HCT116 (cell line): ENCODE results near the gene RTTN. TPM values are rescaled to one million over a fixed set of nuclear protein-coding genes. Genes with fewer than 3 reads are reported as not detected.

Experiments used
- ATAC-seq: fragments of 200-7000 bp; cut with Tn5 transposase; 2 replicates; pipeline ENCODE4 v1.9.1; 2020; ENCODE audit warnings: mild to moderate bottlenecking, moderate library complexity
- BruUV-seq: library from RNA; stranded (reverse); fragments of 400-500 nt; replicated peaks from 2 replicates; lab custom pipeline; 2021; lab: Mats Ljungman, UMichigan
- CTCF ChIA-PET: fragments of 300-600 bp; sonication (Branson Sonifier 250); formaldehyde crosslinking; loops from one replicate; lab custom pipeline; 2021; ENCODE audit warnings: antibody characterized with exemption; lab: Charles Lee
- POLR2A ChIA-PET: fragments of 300-600, 350-600 bp; sonication (Branson Sonifier 250); formaldehyde crosslinking; loops from one replicate; lab custom pipeline; 2021; ENCODE audit warnings: antibody characterized with exemption; lab: Charles Lee
- RAD21 ChIA-PET, 2 experiments: fragments of 300-600 bp; sonication (Branson Sonifier 250); formaldehyde crosslinking; loops; one replicate each; lab custom pipeline; 2023; ENCODE audit warnings: low total read pairs in 2 of 2; ENCODE audit not compliant: uncharacterized antibody in 2 of 2, unreplicated experiment in 2 of 2, low non-redundant PET in 1 of 2; lab: Charles Lee
- DNase-seq: peaks from one replicate; pipeline ENCODE4 v3.0.0-alpha.2; 2010; ENCODE audit warnings: low read depth, low spot score
- H2AFZ ChIP-seq: fragments of 200-600 bp; shearing (Covaris generic), sonication (generic); 2 replicates; pipeline ENCODE4 v1.6.1; 2017; ENCODE audit warnings: low read depth, mixed run types, mixed read lengths, antibody characterized with exemption, low read length; ENCODE audit not compliant: poor library complexity, severe bottlenecking
- H3K27ac ChIP-seq: 2 replicates; pipeline ENCODE4 v1.5.1; 2012; ENCODE audit warnings: low read depth, low read length
- H3K27me3 ChIP-seq: fragments of 200-600 bp; sonication (generic); 2 replicates; pipeline ENCODE4 v1.6.1; 2016; ENCODE audit warnings: mixed run types, low read length, mixed read lengths; ENCODE audit not compliant: insufficient read depth
- H3K36me3 ChIP-seq, 2 experiments: fragments of 200-500 bp in 1 of 2; fragments of 200-600 bp in 1 of 2; sonication (Bioruptor generic) in 1 of 2; sonication (generic) in 1 of 2; 2 replicates each; pipeline versions ENCODE4 v1.5.1 to v1.6.1; 2014 to 2016; ENCODE audit warnings: low read length in 2 of 2, inconsistent platforms in 1 of 2, mixed read lengths in 1 of 2, mixed run types in 1 of 2; ENCODE audit not compliant: insufficient read depth in 2 of 2, control insufficient read depth in 1 of 2
- H3K4me1 ChIP-seq, 2 experiments: fragments of 200-600 bp in 1 of 2; sonication (generic) in 1 of 2; 2 replicates each; pipeline versions ENCODE4 v1.5.1 to v1.6.1; 2012 to 2017; ENCODE audit warnings: low read length in 2 of 2, inconsistent platforms in 1 of 2, mild to moderate bottlenecking in 1 of 2, mixed read lengths in 1 of 2, mixed run types in 1 of 2, moderate library complexity in 1 of 2; ENCODE audit not compliant: insufficient read depth in 2 of 2, control insufficient read depth in 1 of 2
- H3K4me2 ChIP-seq: fragments of 200-600 bp; sonication (generic); 2 replicates; pipeline ENCODE4 v1.6.1; 2017; ENCODE audit warnings: mixed run types, low read length, mixed read lengths
- H3K4me3 ChIP-seq, 2 experiments: fragments of 200-600 bp in 1 of 2; sonication (generic) in 1 of 2; replicated peaks in 1 of 2; 2 replicates each; pipeline ENCODE4 v1.5.1; 2011 to 2016; ENCODE audit warnings: low read length in 2 of 2, control low read depth in 1 of 2, low read depth in 1 of 2, mild to moderate bottlenecking in 1 of 2, mixed read lengths in 1 of 2, mixed run types in 1 of 2
- H3K79me2 ChIP-seq: fragments of 200-600 bp; sonication (generic); 2 replicates; pipeline ENCODE4 v1.6.1; 2017; ENCODE audit warnings: mild to moderate bottlenecking, mixed run types, low read length, moderate library complexity, mixed read lengths; ENCODE audit not compliant: insufficient read depth
- H3K9ac ChIP-seq: fragments of 200-600 bp; sonication (generic); 2 replicates; pipeline ENCODE4 v1.6.1; 2016; ENCODE audit warnings: low read length, mixed read lengths
- H3K9me2 ChIP-seq: fragments of 200-600 bp; sonication (generic), shearing (Covaris generic); 2 replicates; pipeline ENCODE4 v1.6.1; 2017; ENCODE audit warnings: mixed run types, mild to moderate bottlenecking, moderate library complexity; ENCODE audit not compliant: insufficient read depth
- H3K9me3 ChIP-seq, 2 experiments: fragments of 200-500 bp in 1 of 2; fragments of 200-600 bp in 1 of 2; sonication (Bioruptor generic) in 1 of 2; sonication (generic) in 1 of 2; 2 replicates each; pipeline ENCODE4 v1.6.1; 2014 to 2017; ENCODE audit warnings: low read length in 2 of 2, mixed read lengths in 2 of 2, inconsistent platforms in 1 of 2, low read depth in 1 of 2, mild to moderate bottlenecking in 1 of 2, mixed run types in 1 of 2, moderate library complexity in 1 of 2; ENCODE audit not compliant: control insufficient read depth in 1 of 2, insufficient read depth in 1 of 2
- H4K20me1 ChIP-seq: fragments of 200-600 bp; sonication (generic), shearing (Covaris generic); 2 replicates; pipeline ENCODE4 v1.6.1; 2017; ENCODE audit warnings: mixed run types, mild to moderate bottlenecking, moderate library complexity; ENCODE audit not compliant: insufficient read depth
- CBX3 ChIP-seq: IDR thresholded peaks from 2 replicates; pipeline ENCODE4 v1.6.1; 2012; ENCODE audit warnings: low read depth
- CEBPB ChIP-seq: IDR thresholded peaks from 2 replicates; pipeline ENCODE4 v1.6.1; 2012; ENCODE audit warnings: low read depth
- CTCF ChIP-seq, 3 experiments: fragments of 200-600 bp in 1 of 3; sonication (generic) in 1 of 3; IDR thresholded peaks in 2 of 3; conservative IDR thresholded peaks in 1 of 3; 2 replicates each; pipeline ENCODE4 v1.5.1; 2012 to 2017; ENCODE audit warnings: low read depth in 2 of 3, low read length in 2 of 3, antibody characterized with exemption in 1 of 3, borderline replicate concordance in 1 of 3, control low read depth in 1 of 3, mild to moderate bottlenecking in 1 of 3, mixed read lengths in 1 of 3, mixed run types in 1 of 3, moderate library complexity in 1 of 3; ENCODE audit not compliant: insufficient read depth in 1 of 3
- EGR1 ChIP-seq: IDR thresholded peaks from 2 replicates; pipeline ENCODE4 v1.6.1; 2012; ENCODE audit warnings: low read depth
- POLR2AphosphoS5 ChIP-seq: IDR thresholded peaks from 2 replicates; pipeline ENCODE4 v1.6.1; 2011; ENCODE audit warnings: mild to moderate bottlenecking, low read depth, low read length, moderate library complexity
- TCF7L2 ChIP-seq: IDR thresholded peaks from 2 replicates; pipeline ENCODE4 v1.7.0; 2011; ENCODE audit warnings: borderline replicate concordance, inconsistent platforms; ENCODE audit not compliant: insufficient read depth, insufficient read length; ENCODE audit errors: extremely low read depth
- ZBTB33 ChIP-seq: IDR thresholded peaks from 2 replicates; pipeline ENCODE4 v1.6.1; 2011; ENCODE audit warnings: mild to moderate bottlenecking, low read length, moderate library complexity; ENCODE audit not compliant: insufficient replicate concordance; ENCODE audit errors: extremely low read depth
- ZFX ChIP-seq: fragments of 450-650 bp; IDR thresholded peaks from 2 replicates; pipeline ENCODE4 v1.6.1; 2017
- intact Hi-C: fragments of 100-400 bp; cut with micrococcal nuclease; formaldehyde crosslinking; loops from 2 replicates; pipeline ENCODE4 v1.10.0; 2022
- total RNA-seq: library from RNA; stranded (reverse); gene quantifications from one replicate; pipeline ENCODE4 v1.2.1, GENCODE V29; 2021; ENCODE audit not compliant: unreplicated experiment

The RTTN gene
- total RNA-seq, 1 experiment from 2014 or later, result 41.2 TPM

GRCh38 chr18:70182548-70182947 is 22.9 kb downstream of the RTTN start (continued):
- TF ChIP-seq CTCF (IDR thresholded peaks at IDR 0.05 in 2 of 3, conservative IDR thresholded peaks at IDR 0.05 in 1 of 3; ENCODE audit: borderline replicate concordance in 1 of 3, insufficient read depth in 1 of 3, low read depth in 2 of 3, low read length in 2 of 3), result no peak

GRCh38 chr18:70181725-70182124 is 23.8 kb downstream of the RTTN start:
- peaks cover 80% of the 10 kb centered on the region for H3K79me2 ChIP-seq
- peak overlapping the region; percentile 97; the same call in 1 of the 2 replicates for H3K27ac ChIP-seq
- TSS peak; percentile 90 for BruUV-seq

More at GRCh38 chr18:70181725-70182124, 23.8 kb downstream of the RTTN start:
- RAD21 ChIA-PET, result no interaction called here
- peak overlapping the region; percentile 52 for H3K4me2 ChIP-seq
- peaks cover 0 to 15% of the 10 kb centered on the region in 2 experiments; a peak in 2 of 4 replicates for H3K36me3 ChIP-seq
- DNase-seq (no peak), ATAC-seq (no peak)
- no peaks in the 10 kb centered on the region for H3K27me3 ChIP-seq
- H3K9me2 ChIP-seq, result no peaks in the 10 kb centered on the region
- H3K4me3 ChIP-seq, result peak overlapping the region in 1 of 2 experiments; percentile 25; a peak in 1 of 4 replicates
- H3K9me3 ChIP-seq, result no peaks in the 10 kb centered on the region
- peak overlapping the region; percentile 57 for H3K9ac ChIP-seq
- CTCF ChIA-PET, result interaction anchor here (1.0 kb wide), 1 partner anchor 14 kb away, joined by 3 read pairs; no protein-coding TSS in a partner anchor
- intact Hi-C loops, result loop anchor here (5.0 kb wide), 3 partner anchors 111 to 251 kb away; no protein-coding TSS in a partner anchor
- H4K20me1 ChIP-seq, result no peaks in the 10 kb centered on the region
- TF ChIP-seq TCF7L2 (no peak), EGR1 (no peak), CBX3 (no peak), POLR2AphosphoS5 (no peak), ZFX (no peak), ZBTB33 (no peak), CTCF (IDR thresholded peaks at IDR 0.05 in 2 of 3, conservative IDR thresholded peaks at IDR 0.05 in 1 of 3; ENCODE audit: borderline replicate concordance in 1 of 3, insufficient read depth in 1 of 3, low read depth in 2 of 3, low read length in 2 of 3) (no peak), CEBPB (no peak)
- POLR2A ChIA-PET, result no interaction called here
- H3K4me1 ChIP-seq, result peaks cover 55 to 65% of the 10 kb centered on the region in 2 experiments
- H2AFZ ChIP-seq, result no peak overlapping the region
